HFF-Myc (cell line): ENCODE results near the gene AMTN.

Experiments used
- DNase-seq: peaks from one replicate; pipeline ENCODE4 v3.0.0-alpha.2; 2011; ENCODE audit warnings: low read depth; ENCODE audit errors: extremely low read depth
- H3K4me3 ChIP-seq: replicated peaks from 2 replicates; pipeline ENCODE4 v1.5.1; 2011; ENCODE audit warnings: low read depth, mild to moderate bottlenecking, control low read depth, low read length
- CTCF ChIP-seq: IDR thresholded peaks from 2 replicates; pipeline ENCODE4 v1.5.1; 2012; ENCODE audit warnings: mild to moderate bottlenecking, low read depth, low read length, control low read depth; ENCODE audit errors: missing control alignments

The AMTN gene

GRCh38 chr4:70577220-70577927 lies 59.0 kb downstream of the AMTN start:
- TF ChIP-seq CTCF = no peak
- H3K4me3 ChIP-seq = no peak overlapping the region
- no peak for DNase-seq

GRCh38 chr4:70581980-70582379 lies 63.6 kb downstream of the AMTN start:
- TF ChIP-seq CTCF = no peak
- no peak overlapping the region for H3K4me3 ChIP-seq
- DNase-seq = no peak
